CD14-positive monocyte (primary cell): Measurements from ENCODE around the gene ZDHHC14. TPM values are rescaled to one million over a fixed set of nuclear protein-coding genes. Genes with fewer than 3 reads are reported as not detected.

ENCODE experiments used
- DNase-seq, 3 donors: peaks; one replicate each; pipeline ENCODE4 v3.0.0-alpha.2; 2011 to 2022
- H2AFZ ChIP-seq: 2 replicates; pipeline ENCODE4 v1.6.0; 2012; ENCODE audit warnings: mild to moderate bottlenecking, low read depth, low read length, inconsistent platforms; ENCODE audit not compliant: insufficient read depth, poor library complexity, severe bottlenecking
- H3K27ac ChIP-seq, 2 donors: 1 replicate in 1 of 2; 2 replicates in 1 of 2; pipeline ENCODE4 v1.5.1; 2012 to 2013; ENCODE audit warnings: low read length in 2 of 2, control low read depth in 1 of 2, inconsistent platforms in 1 of 2, low read depth in 1 of 2, mild to moderate bottlenecking in 1 of 2
- H3K27me3 ChIP-seq, 2 donors: one replicate each; pipeline versions ENCODE4 v1.6.0 to v1.6.1; 2011 to 2013; ENCODE audit warnings: low read length in 2 of 2; ENCODE audit not compliant: control insufficient read depth in 2 of 2, insufficient read depth in 2 of 2
- H3K36me3 ChIP-seq, 2 donors: replicated peaks in 1 of 2; 1 replicate in 1 of 2; 2 replicates in 1 of 2; pipeline versions ENCODE4 v1.5.1 to v1.6.1; 2012 to 2013; ENCODE audit warnings: low read length in 2 of 2, control low read depth in 1 of 2, inconsistent platforms in 1 of 2, mild to moderate bottlenecking in 1 of 2; ENCODE audit not compliant: insufficient read depth in 2 of 2, control insufficient read depth in 1 of 2
- H3K4me1 ChIP-seq, 2 donors: 1 replicate in 1 of 2; 2 replicates in 1 of 2; pipeline versions ENCODE4 v1.5.1 to v1.6.1; 2012 to 2013; ENCODE audit warnings: low read length in 2 of 2, control low read depth in 1 of 2, inconsistent platforms in 1 of 2, mild to moderate bottlenecking in 1 of 2, moderate library complexity in 1 of 2; ENCODE audit not compliant: insufficient read depth in 2 of 2, control insufficient read depth in 1 of 2
- H3K4me2 ChIP-seq: replicated peaks from 2 replicates; pipeline ENCODE3; 2012; ENCODE audit warnings: low read length, moderate library complexity, mild to moderate bottlenecking; ENCODE audit not compliant: poor library complexity, severe bottlenecking; ENCODE audit errors: extremely low read depth
- H3K4me3 ChIP-seq, 3 experiments: fragments of 200-600 bp in 1 of 3; sonication (generic) in 1 of 3; replicated peaks in 1 of 3; 1 replicate in 2 of 3; 2 replicates in 1 of 3; pipeline ENCODE4 v1.5.1; 2011 to 2013; ENCODE audit warnings: low read length in 3 of 3, mild to moderate bottlenecking in 3 of 3, control low read depth in 2 of 3, low read depth in 2 of 3, inconsistent platforms in 1 of 3, moderate library complexity in 1 of 3
- H3K79me2 ChIP-seq: 2 replicates; pipeline ENCODE4 v1.6.0; 2012; ENCODE audit warnings: mild to moderate bottlenecking, control low read depth, inconsistent platforms, low read length, moderate library complexity; ENCODE audit not compliant: insufficient read depth
- H3K9ac ChIP-seq: 2 replicates; pipeline ENCODE4 v1.6.0; 2017; ENCODE audit warnings: low read length, mild to moderate bottlenecking; ENCODE audit not compliant: insufficient read depth, poor library complexity, severe bottlenecking
- H3K9me3 ChIP-seq, 2 donors: replicated peaks in 1 of 2; 1 replicate in 1 of 2; 2 replicates in 1 of 2; pipeline versions ENCODE4 v1.5.1 to v1.6.1; 2012 to 2013; ENCODE audit warnings: low read length in 2 of 2, control low read depth in 1 of 2; ENCODE audit not compliant: control insufficient read depth in 1 of 2, insufficient read depth in 1 of 2
- H4K20me1 ChIP-seq: 2 replicates; pipeline ENCODE4 v1.6.0; 2012; ENCODE audit warnings: mild to moderate bottlenecking, low read length, control low read depth, moderate library complexity; ENCODE audit not compliant: insufficient read depth
- H3K27ac Mint-ChIP-seq, 7 donors: one replicate each; pipeline ENCODE4 v1.8.0; 2020; ENCODE audit warnings: mild to moderate bottlenecking in 7 of 7, mixed read lengths in 7 of 7, moderate library complexity in 6 of 7, inconsistent platforms in 2 of 7
- H3K27me3 Mint-ChIP-seq, 3 donors: one replicate each; pipeline ENCODE4 v1.8.0; 2021 to 2022; ENCODE audit warnings: low read depth in 3 of 3, mild to moderate bottlenecking in 3 of 3, mixed read lengths in 3 of 3, moderate library complexity in 3 of 3, inconsistent platforms in 1 of 3
- H3K36me3 Mint-ChIP-seq, 2 donors: one replicate each; pipeline ENCODE4 v1.8.0; 2020; ENCODE audit warnings: mixed read lengths in 2 of 2, inconsistent platforms in 1 of 2, mild to moderate bottlenecking in 1 of 2
- H3K4me1 Mint-ChIP-seq: one replicate; pipeline ENCODE4 v1.8.0; 2020; ENCODE audit warnings: mild to moderate bottlenecking, mixed read lengths
- H3K4me3 Mint-ChIP-seq, 2 donors: one replicate each; pipeline ENCODE4 v1.8.0; 2020; ENCODE audit warnings: mild to moderate bottlenecking in 2 of 2, mixed read lengths in 2 of 2, moderate library complexity in 1 of 2
- H3K9me3 Mint-ChIP-seq, 7 donors: one replicate each; pipeline ENCODE4 v1.8.0; 2020 to 2022; ENCODE audit warnings: mixed read lengths in 7 of 7, mild to moderate bottlenecking in 6 of 7, moderate library complexity in 6 of 7, inconsistent platforms in 2 of 7
- CTCF ChIP-seq: fragments of 200-600 bp; IDR thresholded peaks from one replicate; pipeline ENCODE4 v1.8.0; 2022; ENCODE audit warnings: antibody characterized with exemption, mild to moderate bottlenecking
- WGBS: methylation state at CpG from one replicate; pipeline ENCODE4 v1.1.5; 2013; ENCODE audit warnings: missing lambda C conversion rate; ENCODE audit not compliant: insufficient coverage; 5-methylcytosine and 5-hydroxymethylcytosine counted together
- intact Hi-C, 2 donors: fragments of 100-400 bp; cut with micrococcal nuclease; formaldehyde crosslinking; loops; one replicate each; pipeline versions ENCODE4 v1.15.0 to v1.15.1; 2023
- polyA plus RNA-seq, 3 donors: library from polyadenylated mRNA; depleted of rRNA in 1 of 3; unstranded in 2 of 3; stranded (reverse) in 1 of 3; fragments of 300-500 nt in 2 of 3; fragments of >200 nt in 1 of 3; fragmentation: Illumina TruSeq in 2 of 3; gene quantifications; 1 replicate in 2 of 3; 2 replicates in 1 of 3; pipeline ENCODE4 v1.2.3, GENCODE V29; 2012 to 2021

ZDHHC14 gene
- polyA plus RNA-seq, 3 donors = 0.30 to 1.7 (median 0.93) TPM

- Histone ChIP-seq H3K36me3 (no peaks in the 10 kb centered on the region), H3K4me2 (no peak overlapping the region), H3K9ac (no peak overlapping the region), H3K4me1 (peaks cover 13 to 15% of the 10 kb centered on the region in 2 donors), H3K4me3 (no peak overlapping the region), H3K79me2 (no peaks in the 10 kb centered on the region), H4K20me1 (no peaks in the 10 kb centered on the region), H3K27ac (no peak overlapping the region), H3K27me3 (no peaks in the 10 kb centered on the region), H3K9me3 (peaks cover 6 to 13% of the 10 kb centered on the region in 2 donors), H2AFZ (no peak overlapping the region)
- H3K27me3 Mint-ChIP-seq = peaks cover 3 to 12% (median 6%) of the 10 kb centered on the region in 3 donors
- H3K27ac Mint-ChIP-seq = no peak overlapping the region
- H3K4me3 Mint-ChIP-seq = no peak overlapping the region
- no peak for DNase-seq
- no CpG with 5 or more reads among the region's 3 CpGs for WGBS
- no peak for TF ChIP-seq CTCF
- H3K9me3 Mint-ChIP-seq = peaks cover 9 to 16% (median 13%) of the 10 kb centered on the region in 7 donors
- peaks cover 5 to 9% of the 10 kb centered on the region in 2 donors for H3K36me3 Mint-ChIP-seq
- intact Hi-C loops = no loop called here
- H3K4me1 Mint-ChIP-seq = peaks cover 19% of the 10 kb centered on the region
These were observed 5.5 kb downstream of the ZDHHC14 start for GRCh38 chr6:157386454-157386853.

GRCh38 chr6:157388924-157389323, 7.9 kb downstream of the ZDHHC14 start:
- Histone ChIP-seq H3K79me2 (no peaks in the 10 kb centered on the region), H3K4me2 (no peak overlapping the region), H2AFZ (no peak overlapping the region), H3K4me1 (peaks cover 10% of the 10 kb centered on the region in 2 donors), H3K27ac (no peak overlapping the region), H3K4me3 (no peak overlapping the region), H4K20me1 (no peaks in the 10 kb centered on the region), H3K9me3 (peaks cover 6 to 13% of the 10 kb centered on the region in 2 donors), H3K27me3 (no peaks in the 10 kb centered on the region), H3K9ac (no peak overlapping the region), H3K36me3 (no peaks in the 10 kb centered on the region)
- peaks cover 5 to 9% of the 10 kb centered on the region in 2 donors for H3K36me3 Mint-ChIP-seq
- H3K4me1 Mint-ChIP-seq = peaks cover 15% of the 10 kb centered on the region
- H3K27ac Mint-ChIP-seq = no peak overlapping the region
- peaks cover 0 to 2% (median 2%) of the 10 kb centered on the region in 3 donors for H3K27me3 Mint-ChIP-seq
- DNase-seq = no peak
- H3K9me3 Mint-ChIP-seq = peaks cover 9 to 16% (median 13%) of the 10 kb centered on the region in 7 donors
- no CpG with 5 or more reads among the region's 2 CpGs for WGBS
- intact Hi-C loops = no loop called here
- TF ChIP-seq CTCF = no peak
- H3K4me3 Mint-ChIP-seq = no peak overlapping the region
